Frontal cortex (tissue), 4 donors: Measurements from ENCODE around the gene USP33. TPM values are rescaled to one million over a fixed set of nuclear protein-coding genes. Genes with fewer than 3 reads are reported as not detected.
"Not testable (repeated sequence)": the region's sequence is repeated elsewhere in the genome, so short reads cannot be mapped to it uniquely, and the experiment has no call there.

ENCODE experiments used
- DNase-seq, 2 donors: peaks; one replicate each; pipeline ENCODE4 v3.0.0; 2012; ENCODE audit warnings: low spot score in 2 of 2
- FAIRE-seq: peaks from 2 replicates; lab custom pipeline; 2012; peaks lifted over from hg19 to GRCh38; lab: Jason Lieb, UNC
- total RNA-seq: library from RNA; depleted of rRNA; stranded (reverse); fragments of >200 nt; gene quantifications from one replicate; pipeline ENCODE4 v1.2.3, GENCODE V29; 2014
- donor health status: control.
- donor health status: control.
- donor health status: control.

USP33 gene
- total RNA-seq, 1 donor from 2014 or later: 259 TPM

DNA sequence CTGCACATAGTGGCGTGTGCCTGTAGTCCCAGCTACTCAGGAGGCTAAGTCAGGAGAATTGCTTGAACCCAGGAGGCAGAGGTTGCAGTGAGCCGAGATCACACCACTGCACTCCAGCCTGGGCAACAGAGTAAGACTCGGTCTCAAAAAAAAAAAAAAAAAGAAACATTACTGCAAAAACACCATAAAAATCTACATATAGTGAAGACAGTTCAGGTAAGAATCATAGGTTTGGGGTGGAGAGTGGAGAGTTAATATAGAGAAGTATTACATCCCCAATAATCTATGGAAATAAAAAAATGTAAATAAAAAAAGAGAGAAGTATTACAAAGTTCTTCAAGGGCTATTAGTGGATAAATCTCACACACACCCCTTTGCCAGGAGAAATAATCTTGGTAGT lies 84.8 kb downstream of the USP33 start:
- FAIRE-seq, DNase-seq: not testable (repeated sequence)

DNA sequence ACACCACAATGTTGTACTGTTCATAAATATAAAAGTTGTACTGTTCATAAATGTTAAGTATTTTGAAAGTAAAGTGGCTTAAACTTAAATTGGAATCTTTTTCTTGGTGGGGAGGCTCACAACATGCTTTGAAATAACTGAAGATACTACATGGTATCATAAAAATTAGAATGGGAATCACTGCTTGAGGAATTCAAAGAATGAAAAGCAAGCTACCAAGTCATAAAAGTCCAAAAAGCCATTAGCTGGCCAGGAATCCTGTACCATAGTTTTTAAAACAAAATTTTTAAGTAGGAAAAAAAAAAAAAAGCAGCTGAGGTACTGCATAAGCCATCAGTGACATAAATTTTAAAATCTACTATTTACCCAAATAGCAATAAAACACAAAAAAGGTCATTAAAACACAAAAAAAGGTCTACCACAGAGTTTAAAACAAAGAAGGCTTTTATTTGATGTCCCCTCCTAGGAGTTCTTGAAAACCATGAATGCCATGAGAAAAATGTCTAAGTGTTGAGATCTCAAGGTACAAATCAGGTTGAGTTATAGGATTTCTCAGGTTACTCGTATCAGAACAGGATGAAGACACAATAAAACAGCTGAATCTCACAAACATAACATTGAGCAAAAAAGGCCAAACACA lies 85.8 kb downstream of the USP33 start:
- FAIRE-seq: no peak
- no peak for DNase-seq

DNA sequence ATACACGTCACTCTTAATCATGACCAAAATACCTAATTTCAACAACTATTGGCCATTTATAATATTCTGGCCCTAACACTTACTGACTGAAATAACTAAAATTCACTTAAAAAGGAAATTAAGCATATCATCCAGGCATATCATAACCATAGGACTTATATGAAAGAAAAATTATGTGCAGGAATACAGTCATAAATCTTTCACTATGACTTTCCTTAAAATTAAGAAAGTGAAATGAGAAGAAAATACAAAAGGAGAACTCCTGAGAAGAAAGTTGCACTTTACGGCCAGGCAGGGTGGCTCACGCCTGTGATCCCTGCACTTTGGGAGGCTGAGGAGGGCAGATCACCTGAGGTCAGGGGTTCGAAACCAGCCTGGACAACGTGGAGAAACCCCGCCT lies 86.6 kb downstream of the USP33 start:
- DNase-seq (no peak), FAIRE-seq (no peak)

DNA sequence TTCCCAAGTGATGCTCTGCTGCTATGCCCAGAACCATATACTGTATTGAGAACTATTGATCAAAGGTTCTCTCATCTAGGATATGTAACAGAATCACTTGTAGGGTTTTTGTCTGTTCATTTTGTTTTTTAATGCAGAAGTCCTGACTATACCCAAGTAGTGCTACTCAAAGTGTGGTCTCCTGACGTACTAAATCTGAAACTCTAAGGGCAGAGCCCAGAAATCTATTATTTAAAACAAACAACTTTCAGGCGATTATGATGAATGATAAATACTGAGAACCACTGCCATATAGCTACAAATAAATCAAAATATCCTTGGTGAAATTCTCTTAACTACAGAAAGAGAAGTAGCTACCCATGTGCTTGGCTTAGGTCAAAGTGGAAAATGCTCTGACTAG lies 87.3 kb downstream of the USP33 start:
- DNase-seq: no peak
- no peak for FAIRE-seq

DNA sequence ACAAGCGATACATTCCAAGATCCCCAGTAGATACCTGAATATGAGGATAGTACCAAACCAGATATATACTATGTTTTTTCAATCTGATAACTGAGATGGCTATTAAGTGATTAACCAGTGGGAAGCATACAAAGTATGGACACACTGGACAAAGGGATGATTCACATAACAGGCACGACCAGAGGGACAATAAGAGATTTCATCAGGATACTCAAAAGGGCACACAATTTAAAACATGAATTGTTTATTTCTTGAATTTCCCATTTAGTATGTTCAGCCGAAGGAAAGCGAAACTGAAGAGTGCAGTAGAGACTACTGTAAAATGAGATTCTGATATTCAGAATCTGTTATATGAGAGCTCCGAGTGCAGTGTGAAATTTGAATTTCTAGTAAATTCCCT lies 87.8 kb downstream of the USP33 start:
- DNase-seq (no peak), FAIRE-seq (no peak)

DNA sequence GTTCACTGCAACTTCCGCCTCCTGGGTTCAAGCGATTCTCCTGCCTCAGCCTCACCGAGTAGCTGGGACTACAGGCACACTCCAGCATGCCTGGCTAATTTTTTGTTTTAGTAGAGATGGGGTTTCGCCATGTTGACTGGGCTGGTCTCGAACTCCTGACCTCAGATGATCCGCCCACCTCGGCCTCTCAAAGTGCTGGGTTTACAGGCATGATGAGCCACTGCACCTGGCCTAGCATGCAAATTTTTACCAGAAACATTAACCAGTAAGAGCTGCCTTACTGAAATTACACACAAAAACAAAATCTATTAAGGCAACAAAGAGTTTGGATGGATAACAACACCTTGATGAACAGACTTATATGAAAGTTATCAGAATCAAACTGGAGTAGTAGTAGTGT lies 89.3 kb downstream of the USP33 start:
- no peak for DNase-seq
- FAIRE-seq: no peak

DNA sequence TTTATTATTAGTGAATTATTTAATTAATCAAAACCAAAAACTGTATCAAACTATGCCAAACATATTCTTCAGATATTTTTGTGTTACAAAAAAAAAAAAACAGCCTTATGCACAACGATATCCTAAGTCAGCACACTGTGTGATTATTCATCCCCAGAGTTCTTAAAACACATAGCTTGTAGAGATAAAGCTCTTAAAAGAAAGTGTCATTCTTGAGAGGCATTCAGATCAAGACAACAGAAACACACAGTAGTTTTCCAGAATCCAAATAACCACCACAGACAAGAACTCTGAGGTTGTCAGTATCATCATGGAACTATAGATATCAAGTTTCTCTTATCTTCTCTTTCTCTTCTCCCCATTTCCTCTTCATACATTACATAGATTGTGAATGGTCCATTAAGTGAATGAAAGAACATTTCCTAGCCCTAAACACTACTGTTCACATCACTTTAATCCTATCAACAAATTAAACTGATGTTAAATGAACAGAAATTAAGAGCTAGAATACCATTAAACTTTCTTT lies 90.7 kb downstream of the USP33 start:
- DNase-seq (no peak), FAIRE-seq (no peak)

DNA sequence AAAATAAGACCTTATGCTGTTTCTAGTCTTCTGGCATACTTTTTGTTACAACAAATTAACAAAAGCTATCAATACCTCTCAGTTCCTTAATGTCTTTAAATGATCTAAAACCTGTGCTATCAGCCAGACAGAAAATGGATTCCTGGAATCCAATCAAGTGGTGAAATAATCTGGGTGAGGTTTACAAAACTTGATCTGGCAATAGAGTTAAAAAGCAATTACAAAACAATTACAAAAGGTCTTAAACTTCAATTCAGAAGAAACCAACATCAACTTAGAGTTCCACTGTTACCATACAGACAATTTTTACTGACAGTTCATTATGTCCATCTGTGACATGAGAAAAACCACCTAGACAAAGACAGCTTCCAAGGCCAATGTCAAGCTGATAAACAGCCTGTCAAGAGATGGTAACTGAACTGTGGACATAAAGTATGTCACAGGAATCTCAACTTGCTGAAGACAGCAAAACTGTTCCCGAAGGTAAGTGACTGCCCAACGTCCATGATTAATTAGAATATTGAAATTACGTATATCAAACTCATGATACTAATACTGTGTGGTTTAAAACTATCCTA lies 94.6 kb downstream of the USP33 start:
- no peak for FAIRE-seq
- no peak for DNase-seq

DNA sequence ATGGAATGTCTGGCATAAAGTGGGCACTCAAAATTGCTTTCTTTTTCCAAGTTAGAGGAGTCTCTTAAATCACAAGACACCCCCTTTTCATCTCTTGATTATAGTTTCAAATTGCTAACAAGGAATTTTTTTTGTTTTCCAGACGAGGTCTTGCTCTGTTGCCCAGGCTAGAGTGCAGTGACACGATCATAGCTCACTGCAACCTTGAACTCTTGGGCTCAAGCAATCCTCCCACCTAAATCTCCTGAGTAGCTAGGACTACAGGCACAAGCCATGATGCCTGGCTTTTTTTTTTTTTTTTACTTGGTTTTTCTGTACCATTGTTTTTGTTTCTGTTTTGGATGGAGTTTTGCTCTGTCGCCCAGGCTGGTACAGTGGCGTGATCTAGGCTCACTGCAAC lies 98.0 kb downstream of the USP33 start:
- FAIRE-seq: no peak
- no peak for DNase-seq

DNA sequence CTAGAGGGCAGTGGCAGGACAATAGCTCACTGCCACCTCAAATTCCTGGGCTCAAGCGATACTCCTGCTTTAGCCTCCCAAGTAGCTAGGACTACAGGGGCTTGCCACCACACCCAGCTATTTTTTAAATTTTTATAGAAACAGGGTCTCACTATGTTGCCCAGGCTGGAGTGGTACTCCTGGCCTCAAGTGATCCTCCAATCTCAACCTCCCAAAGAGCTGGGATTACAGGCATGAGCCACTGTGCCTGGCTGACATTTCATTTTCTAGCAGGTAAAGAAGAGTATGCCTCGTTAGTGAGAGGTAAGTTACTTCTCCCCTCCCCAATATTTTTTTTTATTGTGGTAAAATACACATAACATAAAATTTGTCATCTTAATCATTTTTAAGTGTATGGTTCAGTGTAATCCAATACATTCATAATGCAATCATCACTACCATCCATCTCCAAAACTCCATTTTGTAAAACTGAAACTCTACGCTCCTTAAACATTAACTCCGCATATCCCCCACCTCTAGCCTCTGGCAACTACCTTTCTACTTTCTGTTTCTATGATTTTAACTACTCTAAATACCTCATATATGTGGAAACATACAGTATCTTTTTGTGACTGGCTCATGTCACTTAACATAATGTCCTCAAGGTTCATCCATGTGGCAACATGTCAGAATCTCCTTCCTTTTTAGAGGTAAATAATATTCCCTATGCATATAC lies 99.6 kb downstream of the USP33 start:
- DNase-seq: no peak
- no peak for FAIRE-seq

DNA sequence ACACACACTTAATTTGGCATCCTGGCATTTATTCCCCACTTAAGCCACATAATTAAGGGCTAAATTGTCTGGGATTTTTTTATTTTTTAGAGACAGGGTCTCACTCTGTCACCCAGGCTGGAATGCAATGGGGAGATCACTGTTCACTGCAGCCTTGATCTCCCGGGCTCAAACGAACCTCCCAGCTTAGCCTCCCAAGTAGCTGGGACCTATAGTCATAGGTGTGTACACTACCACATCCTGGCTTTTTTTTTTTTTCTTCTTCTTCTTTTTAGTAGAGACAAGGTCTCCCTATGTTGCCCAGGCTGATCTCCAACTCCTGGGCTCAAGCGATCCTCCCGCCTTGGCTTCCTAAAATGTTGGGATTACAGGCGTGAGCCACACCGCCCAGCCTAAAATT lies 101.4 kb downstream of the USP33 start:
- no peak for FAIRE-seq
- no peak for DNase-seq

DNA sequence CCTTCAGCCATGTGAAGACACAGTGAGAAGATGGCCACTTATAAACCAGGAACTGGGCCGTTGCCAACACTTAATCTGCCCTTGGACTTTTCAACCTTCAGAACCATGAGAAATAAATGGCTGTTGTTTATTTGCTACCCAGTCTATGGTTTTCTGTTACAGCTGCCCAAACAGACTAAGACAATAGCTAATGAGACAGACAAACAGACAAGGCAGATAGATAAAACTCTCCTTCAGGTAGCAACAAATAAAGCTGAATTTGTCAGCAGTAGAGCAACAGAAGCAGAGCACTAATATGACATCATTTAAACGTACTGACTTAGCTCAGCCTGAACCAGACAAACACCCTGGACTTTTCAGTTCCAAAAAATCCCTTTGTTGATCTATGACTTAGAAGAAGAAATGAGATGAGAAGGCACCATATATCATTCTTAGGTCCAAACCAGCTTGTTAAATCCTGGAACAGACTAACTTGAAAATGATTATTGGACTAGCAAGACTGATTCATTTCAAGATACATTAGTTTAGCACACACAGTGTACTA lies 104.1 kb downstream of the USP33 start:
- DNase-seq (no peak), FAIRE-seq (no peak)

DNA sequence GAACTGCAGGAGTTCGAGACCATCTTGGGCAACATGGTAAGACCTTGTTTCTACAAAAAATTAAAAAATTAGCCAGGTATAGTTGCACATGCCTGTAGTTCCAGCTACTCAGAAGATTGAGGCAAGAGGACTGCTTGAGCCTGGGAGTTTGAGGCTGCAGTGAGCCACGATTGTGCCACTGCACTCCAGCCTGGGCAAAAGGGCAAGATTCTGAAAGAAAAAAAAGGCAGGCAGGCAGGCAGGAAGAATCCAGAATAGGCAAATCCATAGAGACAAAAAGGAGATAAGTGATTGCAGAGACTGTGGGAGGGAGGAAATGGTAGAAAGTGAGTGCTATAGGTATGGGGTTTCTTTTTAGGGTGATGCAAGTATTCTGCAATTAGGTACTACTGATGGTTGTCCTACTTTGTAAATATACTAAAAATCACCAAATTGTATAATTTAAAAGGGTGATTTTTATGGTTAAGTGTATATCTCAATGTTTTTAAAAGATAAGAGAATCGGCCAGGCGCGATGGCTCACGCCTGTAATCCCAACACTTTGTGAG lies 106.6 kb downstream of the USP33 start:
- DNase-seq: no peak

DNA sequence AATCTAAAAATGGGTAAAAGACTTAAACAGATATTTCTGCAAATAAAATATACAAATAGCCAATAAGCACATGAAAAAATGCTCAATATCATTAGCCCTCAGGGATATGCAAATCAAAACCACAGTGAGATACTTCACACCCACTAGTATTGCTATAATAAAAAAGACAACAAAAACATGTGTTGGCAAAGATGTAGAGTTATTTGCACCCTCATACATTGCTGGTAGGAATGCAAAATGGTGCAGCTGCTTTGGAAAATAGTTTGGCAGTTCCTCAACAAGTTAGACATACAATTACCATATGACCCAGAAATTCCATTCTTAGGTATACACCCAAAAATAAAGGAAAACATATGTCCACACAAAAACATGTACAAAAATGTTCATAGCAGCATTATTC lies 107.4 kb downstream of the USP33 start:
- no peak for DNase-seq
- FAIRE-seq: no peak

More for the DNA sequence above, 106.6 kb downstream of the USP33 start:
- no peak for FAIRE-seq

DNA sequence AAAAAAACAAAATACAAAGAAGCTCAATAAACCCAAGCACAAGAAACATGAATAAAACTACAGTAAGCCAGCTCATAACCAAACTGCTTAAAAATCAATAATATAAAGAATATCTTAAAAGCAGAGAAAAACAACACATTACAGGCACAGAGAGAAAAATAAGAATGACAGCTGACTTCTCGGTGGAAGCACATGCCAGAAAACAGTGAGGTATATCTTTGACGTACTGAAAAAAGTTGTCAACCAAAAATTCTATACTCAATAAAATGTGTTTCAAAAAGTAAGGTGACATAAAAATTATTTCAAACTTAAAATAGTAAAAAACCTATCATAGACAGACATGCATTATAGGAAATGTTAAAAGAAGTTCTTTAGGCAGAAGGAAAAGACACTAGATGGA lies 110.5 kb downstream of the USP33 start:
- no peak for FAIRE-seq
- no peak for DNase-seq

DNA sequence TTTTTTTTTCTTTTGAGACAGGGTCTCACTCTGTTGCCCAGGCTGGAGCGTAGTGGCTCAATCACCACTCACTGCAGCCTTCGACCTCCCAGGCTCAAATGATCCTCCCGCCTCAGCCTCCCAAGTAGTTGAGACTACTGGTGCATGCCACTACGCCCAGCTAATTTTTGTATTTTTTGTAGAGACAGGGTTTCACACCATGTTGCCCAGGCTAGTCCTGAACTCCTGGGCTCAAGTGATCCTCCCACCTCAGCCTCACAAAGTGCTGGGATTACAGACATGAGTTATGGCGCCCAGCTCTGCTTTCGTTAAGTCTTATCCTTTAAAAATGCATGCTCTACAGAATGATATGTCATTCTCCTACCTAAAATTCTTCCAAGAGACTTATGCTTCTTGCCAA lies 113.4 kb downstream of the USP33 start:
- DNase-seq, FAIRE-seq: not testable (repeated sequence)

Other genes with a start within 250 kb of the USP33 start
- 134 TPM for gene ZZZ3, start 77.2 kb downstream of the USP33 start, total RNA-seq
- gene MIGA1, start 19.8 kb upstream of the USP33 start, total RNA-seq: 24.1 TPM
- gene NEXN, start 128.8 kb upstream of the USP33 start, total RNA-seq: under 0.01 TPM
- gene FUBP1, start 219.2 kb upstream of the USP33 start, total RNA-seq: 345 TPM
- gene DNAJB4, start 245.1 kb upstream of the USP33 start, total RNA-seq: 30.6 TPM